ENCODE results near the gene SPHK2. TPM values are rescaled to one million over a fixed set of nuclear protein-coding genes. Genes with fewer than 3 reads are reported as not detected.
A peak's percentile ranks its signal among the peaks of the same experiment; 100 is the strongest.

The SPHK2 gene
- total and polyA plus RNA-seq, 12 donors = 4.3 to 29.9 (median 16.8) TPM

DNA sequence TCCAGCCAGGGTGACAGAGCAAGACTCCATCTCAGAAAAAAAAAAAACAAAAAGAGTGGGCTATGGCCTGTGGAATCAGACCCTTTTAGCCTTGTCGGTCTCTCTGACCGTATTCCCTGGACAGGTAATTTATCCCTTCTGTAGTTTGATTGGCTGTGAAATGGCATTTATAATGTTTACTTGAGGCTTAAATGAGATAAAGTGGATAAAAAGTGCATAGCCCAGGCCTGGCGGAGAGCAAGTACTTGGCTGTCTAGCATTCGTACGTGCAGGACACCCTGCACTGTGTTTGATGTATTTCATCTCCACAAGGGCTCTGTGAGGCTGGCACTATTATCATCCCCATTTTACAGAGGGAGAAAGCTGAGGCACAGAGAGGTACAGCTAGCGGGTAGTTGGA is 46.5 kb downstream of the SPHK2 start:
- no peak for DNase-seq
- Histone ChIP-seq H3K27ac (no peak overlapping the region), H3K4me1 (replicated peaks in 1 of 2) (peaks cover 0 to 6% of the 10 kb centered on the region in 2 donors), H3K36me3 (replicated peaks in 1 of 2) (no peaks in the 10 kb centered on the region), H3K9me3 (replicated peaks in 1 of 3) (no peaks in the 10 kb centered on the region), H3K27me3 (no peaks in the 10 kb centered on the region), H3K4me3 (no peak overlapping the region)
- intact Hi-C loops (cut with DNase I) = no loop called here
- TF ChIP-seq POLR2A (IDR thresholded peaks at IDR 0.05) (no peak), CTCF (IDR thresholded peaks at IDR 0.05) (no peak)
- WGBS, 4 donors = 82 to 91% (median 88%) methylated on average over 5 to 6 of the region's 6 CpGs

DNA sequence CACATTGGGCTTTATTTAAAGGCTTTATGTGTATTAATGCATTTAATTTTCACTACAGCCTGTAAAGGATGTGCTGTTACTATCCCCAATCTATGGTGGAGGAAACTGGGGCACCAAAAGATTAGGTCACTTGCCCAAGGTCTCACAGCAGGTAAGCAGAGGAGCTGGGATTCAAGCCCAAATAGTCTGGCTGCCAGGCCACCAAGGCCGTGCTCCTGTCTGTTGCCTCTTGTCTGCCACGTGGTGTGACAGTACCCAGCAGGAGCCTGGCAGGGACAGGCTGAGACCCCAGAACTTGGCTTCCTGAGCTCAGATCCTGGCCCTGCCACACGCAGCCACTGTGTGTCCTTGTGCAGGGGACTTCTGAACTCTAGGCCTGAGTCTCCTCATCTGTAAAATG is 49.0 kb downstream of the SPHK2 start:
- Histone ChIP-seq H3K36me3 (replicated peaks in 1 of 2) (no peaks in the 10 kb centered on the region), H3K4me1 (replicated peaks in 1 of 2) (no peaks in the 10 kb centered on the region), H3K9me3 (replicated peaks in 1 of 3) (no peaks in the 10 kb centered on the region), H3K27me3 (no peaks in the 10 kb centered on the region), H3K27ac (no peak overlapping the region), H3K4me3 (no peak overlapping the region)
- intact Hi-C loops (cut with DNase I) = no loop called here
- TF ChIP-seq CTCF (IDR thresholded peaks at IDR 0.05) (no peak), POLR2A (IDR thresholded peaks at IDR 0.05) (no peak)
- WGBS, 4 donors = 33 to 67% (median 46%) methylated on average over 2 to 3 of the region's 3 CpGs
- DNase-seq = peak in 5 of 7 donors; percentile 41 to 53 (median 47)

GRCh38 chr19:48668761-48669160 is 49.5 kb downstream of the SPHK2 start:
- intact Hi-C loops (cut with DNase I) = no loop called here

GRCh38 chr19:48669903-48670668 is 50.8 kb downstream of the SPHK2 start:
- Histone ChIP-seq H3K9me3 (replicated peaks in 1 of 3) (no peaks in the 10 kb centered on the region), H3K27ac (no peak overlapping the region), H3K27me3 (no peaks in the 10 kb centered on the region), H3K36me3 (replicated peaks in 1 of 2) (no peaks in the 10 kb centered on the region), H3K4me3 (no peak overlapping the region), H3K4me1 (replicated peaks in 1 of 2) (peaks cover 0 to 3% of the 10 kb centered on the region in 2 donors)
- intact Hi-C loops (cut with DNase I) = loop anchor here (10.0 kb wide), 3 partner anchors 65 to 175 kb away; no protein-coding TSS in a partner anchor
- no peak for TF ChIP-seq POLR2A (IDR thresholded peaks at IDR 0.05)
- TF ChIP-seq CTCF (IDR thresholded peaks at IDR 0.05) = no peak
- WGBS, 4 donors = 83 to 96% (median 90%) methylated on average over 11 to 26 of the region's 26 CpGs
- no peak for DNase-seq

More at GRCh38 chr19:48668761-48669160, 49.5 kb downstream of the SPHK2 start:
- Histone ChIP-seq H3K27me3 (no peaks in the 10 kb centered on the region), H3K9me3 (replicated peaks in 1 of 3) (no peaks in the 10 kb centered on the region), H3K36me3 (replicated peaks in 1 of 2) (no peaks in the 10 kb centered on the region), H3K27ac (no peak overlapping the region), H3K4me1 (replicated peaks in 1 of 2) (no peaks in the 10 kb centered on the region), H3K4me3 (no peak overlapping the region)
- no peak for DNase-seq
- TF ChIP-seq POLR2A (IDR thresholded peaks at IDR 0.05) (no peak), CTCF (IDR thresholded peaks at IDR 0.05) (no peak)
- WGBS, 4 donors = 89 to 100% (median 95%) methylated on average over 2 of the region's 2 CpGs

Measured in adrenal gland (tissue), 12 donors.